AML-193 (cell line): ENCODE measurements around the gene GPR153.

Source experiments
- DNase-seq, 2 experiments: peaks; one replicate each; lab custom pipeline; 2025; lab: John Stamatoyannopoulos, UW

Gene GPR153

DNA sequence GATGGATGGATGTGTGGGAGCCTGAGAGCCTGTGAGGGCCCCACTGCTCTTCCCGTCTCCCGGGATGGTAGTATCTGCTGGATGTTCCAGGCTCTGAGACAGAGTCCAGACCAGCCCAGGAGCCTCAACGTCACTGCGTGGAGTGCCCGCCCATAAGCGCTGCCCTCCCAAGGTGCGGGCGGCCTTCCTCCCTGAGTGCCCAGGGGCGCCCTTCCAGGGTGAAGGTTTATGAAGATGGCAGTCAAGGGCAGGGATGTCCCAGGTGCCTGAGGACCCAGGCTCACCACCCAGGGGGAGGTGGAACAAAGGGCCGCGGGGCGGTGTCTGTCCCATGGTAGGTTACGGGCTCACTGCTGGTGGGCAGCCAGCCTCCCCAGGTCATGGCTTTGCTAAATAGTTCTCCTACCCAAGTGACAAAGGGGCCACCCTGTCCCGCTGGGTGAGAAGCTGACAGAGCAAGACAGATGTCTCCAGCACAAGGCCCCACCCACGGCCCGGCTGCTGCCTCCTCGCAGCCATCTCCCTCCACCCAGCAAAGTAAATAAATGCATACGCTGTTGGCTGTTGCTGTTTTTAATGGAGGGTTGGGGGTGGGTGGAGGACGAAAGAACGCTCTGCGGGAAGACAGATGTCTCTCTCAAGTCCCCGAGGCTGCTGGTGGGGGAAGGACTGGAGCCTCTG is 9.0 kb upstream of the GPR153 start:
- no peak for DNase-seq

DNA sequence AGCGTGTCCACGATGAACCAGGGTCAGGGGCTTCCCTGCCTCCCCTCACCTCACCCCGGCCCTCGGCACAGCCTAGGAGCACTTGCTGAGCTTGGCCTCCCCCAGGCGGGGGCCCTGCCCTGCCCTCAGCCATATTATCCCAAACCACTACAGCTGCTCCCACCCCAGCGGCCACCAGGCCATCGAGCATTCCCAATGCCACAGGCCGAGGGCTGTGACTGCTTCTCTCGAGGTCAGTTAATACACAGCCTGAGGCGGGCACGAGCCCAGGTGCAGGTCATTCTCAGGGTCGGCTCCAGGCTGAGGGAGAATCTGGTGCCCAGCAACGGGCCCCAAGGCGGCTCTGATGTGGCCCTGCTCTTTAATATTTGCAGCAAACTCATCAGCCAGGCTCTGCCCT is 8.4 kb upstream of the GPR153 start:
- DNase-seq = no peak

DNA sequence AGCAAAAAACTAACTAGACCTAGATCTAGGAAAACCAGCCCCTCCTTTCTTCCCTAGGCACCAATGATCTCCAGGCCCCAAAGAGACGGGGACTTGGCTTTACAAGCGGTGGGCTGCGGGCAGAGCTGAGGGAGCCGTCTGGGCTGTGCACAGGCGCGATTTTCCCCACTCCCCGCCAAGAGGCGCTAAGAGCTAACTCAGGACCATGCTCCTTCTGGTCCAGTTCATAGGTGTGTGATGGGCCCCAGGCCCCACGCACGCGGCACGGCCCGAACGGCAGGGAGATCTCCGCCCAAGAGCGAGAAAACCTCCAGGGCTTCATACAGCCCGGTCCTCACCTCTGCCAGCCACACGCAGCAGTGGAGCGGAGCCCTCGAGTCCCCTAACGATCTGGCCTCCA is 7.5 kb upstream of the GPR153 start:
- no peak for DNase-seq

DNA sequence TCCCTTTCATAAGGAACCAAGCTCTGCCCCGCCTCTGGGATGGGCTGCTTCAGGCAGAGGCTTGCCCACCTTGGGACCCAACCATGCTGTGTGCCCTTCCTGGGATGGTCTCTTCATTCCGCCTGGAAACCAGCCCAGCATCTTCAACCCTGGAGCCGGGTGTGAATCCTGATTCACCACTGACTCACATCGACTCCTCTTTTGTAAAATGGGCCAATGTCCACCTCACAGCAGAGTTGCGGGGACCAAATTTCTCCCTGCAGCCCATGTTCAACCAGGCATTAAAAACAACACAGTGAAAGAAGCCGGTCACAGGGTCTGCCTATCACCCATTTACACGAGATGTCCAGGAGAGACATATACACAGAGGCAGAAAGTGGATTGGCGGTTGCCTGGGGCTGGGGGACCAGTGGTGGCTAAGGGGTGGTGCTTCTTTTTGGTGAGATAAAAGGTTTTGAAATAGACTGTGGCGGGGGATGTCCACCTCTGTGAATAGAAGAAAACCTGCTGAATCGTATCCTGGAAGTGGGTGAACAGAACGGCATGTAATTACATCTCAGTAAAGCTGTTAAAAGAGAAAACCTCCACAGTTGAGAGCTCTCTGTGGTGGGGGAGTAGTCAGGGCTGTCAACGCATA is 6.9 kb upstream of the GPR153 start:
- DNase-seq = no peak

DNA sequence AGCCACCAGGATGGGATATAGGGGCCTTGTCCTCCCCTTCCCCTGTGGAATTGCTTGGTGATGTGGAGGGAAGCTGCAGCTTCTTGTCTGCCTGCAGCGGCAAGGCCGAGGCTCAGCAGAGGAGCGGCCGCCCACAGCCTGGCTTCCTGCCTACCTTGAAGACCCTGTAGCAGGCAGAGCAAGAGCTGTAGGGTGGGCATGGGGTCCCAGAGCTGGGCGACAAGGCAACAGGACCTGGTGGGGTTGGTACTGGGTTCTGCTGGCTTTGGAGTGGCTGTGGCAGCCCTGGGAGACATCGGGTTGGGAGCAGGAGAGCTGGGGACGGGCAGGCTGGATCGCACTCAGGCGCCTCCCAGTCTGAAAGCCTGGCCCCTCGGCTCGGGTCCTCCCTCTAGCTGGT is 5.7 kb upstream of the GPR153 start:
- DNase-seq = no peak

DNA sequence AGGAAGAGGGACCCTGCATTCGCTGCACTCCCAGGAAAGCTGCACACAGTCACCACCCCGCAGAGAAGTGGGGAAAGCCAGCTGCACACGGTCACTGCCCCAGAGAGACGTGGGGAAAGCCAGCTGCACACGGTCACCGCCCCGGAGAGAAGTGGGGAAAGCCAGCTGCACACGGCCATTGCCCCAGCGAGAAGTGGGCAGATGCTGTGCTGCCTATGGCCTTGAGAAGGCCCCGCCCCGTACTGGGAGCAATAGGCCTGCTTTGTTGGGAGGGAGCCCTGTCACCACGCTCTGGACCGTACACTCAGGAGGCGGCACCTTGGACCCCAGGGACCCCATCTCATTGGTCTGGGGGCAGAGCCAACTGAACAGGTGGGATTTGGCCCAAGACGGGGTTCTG is 4.3 kb upstream of the GPR153 start:
- DNase-seq = no peak

DNA sequence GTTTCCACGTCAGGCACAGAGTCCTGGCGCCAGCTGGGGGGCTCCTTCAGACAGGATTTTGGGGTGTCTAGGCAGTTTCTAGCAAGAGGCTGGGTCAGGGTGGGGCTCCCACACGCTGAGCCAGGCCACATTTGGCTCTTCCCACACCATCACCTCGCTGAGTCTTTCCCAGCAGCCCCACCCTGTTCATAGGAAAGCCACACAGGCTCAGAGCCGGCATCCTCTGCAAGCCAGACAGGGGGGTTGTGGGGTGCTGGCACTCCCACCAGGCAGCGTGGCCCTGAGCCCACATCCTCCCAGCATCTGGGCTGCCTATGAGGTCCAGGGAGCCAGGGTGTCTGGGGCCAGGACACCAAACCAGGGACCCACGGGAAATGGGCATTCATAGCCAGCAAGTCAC is 2.8 kb upstream of the GPR153 start:
- DNase-seq = no peak

DNA sequence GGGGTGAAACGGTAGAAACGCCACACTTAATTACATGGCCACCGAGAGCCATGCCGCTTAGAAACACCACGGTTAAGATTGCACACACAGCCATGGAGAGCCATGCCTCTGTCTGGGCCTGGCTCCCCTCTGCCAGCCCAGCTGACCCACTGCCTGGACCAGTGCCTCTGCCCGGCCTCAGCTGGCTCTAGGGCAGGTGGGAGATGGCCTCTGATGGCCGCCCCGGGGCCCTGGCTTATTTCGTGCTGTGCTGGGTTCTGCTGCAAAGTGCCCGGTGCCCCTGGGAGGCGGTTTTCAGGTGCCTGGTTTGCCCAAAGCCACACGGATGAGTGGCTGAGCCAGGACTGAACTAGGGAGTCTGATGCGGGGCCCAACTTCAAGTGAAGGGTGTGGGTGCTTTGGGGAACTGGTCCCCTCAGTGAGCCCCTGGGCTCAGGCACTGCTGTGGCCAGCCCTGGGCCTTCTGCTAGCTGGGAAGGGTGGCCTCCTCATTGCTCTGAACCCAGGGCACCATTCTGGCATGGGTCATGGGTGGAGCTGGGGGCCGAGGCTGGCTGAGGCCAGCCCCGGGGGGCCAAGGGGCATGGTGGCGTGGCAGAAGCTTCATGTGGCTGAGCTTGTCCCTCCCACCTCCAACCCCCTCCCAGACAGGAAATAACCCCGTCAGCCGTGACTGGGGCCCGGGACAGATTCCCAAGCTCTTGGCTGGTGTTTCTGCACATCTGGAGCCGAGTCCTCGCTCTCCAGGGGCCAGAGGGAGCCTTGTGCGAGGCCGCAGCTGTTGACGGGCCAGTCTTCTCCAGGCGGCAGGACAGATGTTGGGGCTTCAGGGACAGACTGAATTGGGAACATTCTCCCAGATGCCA is 1.9 kb upstream of the GPR153 start:
- no peak for DNase-seq

DNA sequence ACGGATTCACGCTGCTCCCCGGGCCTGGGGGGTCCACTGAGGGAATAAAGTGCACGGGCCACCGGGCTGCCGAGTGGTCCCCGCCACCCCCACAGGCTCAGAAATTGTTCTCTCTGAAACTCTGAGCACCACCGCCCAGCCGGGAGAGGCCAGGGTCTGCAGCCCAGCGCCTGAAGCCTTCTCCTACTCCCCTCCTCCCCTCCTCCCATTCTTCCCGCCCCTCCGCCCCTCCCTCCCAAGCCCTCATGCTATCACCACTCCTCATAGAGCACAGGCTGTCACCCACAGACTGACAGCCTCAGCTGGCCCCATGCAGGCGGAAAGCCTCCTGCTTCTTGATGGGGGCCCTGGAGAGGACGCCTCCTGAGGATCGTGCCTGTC is 707 bp upstream of the GPR153 start:
- no peak for DNase-seq

DNA sequence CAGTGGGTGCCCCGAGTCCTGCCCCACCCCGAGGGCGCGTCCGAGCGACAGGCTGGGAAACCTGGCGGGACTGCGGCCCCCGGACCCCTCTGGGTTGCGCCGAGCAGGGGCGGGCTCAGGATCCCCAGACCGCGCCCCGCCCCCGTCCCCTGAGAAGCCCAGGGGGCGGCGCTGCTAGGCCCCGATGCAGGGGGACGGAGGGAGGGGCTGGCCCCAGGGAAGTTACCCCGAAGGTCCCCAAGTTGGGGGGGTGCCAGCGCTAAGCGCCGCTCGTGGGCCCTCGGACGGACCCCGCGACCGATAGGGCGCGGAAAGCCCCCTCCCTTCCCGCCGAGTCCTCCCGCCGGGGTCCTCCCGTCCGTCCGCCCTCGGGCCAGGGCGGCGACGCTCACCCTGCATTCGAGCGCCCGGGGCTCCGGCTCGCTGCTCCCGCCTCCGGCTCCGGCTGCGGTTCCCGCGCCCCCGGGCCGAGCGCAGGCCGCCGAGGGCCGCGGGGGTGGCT is 414 bp downstream of the GPR153 start:
- DNase-seq = no peak

DNA sequence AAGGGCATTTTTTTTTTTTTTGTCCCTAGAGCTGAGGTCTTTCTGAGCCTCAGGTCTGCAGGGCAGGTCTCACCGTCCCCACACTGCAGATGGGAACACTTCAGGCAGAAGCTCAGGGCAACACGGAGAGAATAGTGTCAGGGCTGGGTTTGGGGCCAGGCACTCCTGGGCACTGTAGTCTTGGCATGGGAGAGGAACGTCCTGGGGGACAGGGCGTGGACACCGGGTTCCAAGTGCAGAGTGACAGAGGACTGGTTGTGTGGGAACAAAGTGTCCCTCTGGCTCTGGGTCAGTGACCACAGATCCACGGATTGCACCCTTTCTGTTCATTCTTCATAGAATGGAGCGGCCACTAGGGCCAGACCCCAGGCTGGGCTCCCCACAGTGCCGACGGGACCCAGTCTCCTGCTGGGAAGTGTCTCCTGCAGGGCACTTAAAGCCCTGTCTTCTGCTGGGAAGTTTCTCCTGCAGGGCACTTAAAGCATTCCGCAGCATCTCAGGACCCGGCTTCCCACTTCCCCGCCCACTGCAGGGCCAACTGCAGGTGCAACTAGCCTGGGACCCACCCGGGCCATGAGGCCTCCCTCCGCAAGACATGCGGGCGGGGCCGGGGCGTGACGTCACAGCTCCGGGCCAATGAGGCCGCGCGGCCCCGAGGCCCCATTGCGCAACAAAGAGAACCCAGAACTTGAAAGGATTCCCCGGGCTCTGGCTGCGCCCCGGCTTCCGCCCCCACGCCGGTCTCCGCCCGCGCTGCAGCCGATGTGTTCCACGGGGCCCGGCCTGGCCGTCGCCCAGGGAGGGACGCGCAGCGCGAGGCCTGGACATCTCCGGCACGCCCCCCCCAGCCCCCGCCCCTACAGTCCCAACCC is 1.2 kb downstream of the GPR153 start:
- DNase-seq = peak; percentile 71 to 72

DNA sequence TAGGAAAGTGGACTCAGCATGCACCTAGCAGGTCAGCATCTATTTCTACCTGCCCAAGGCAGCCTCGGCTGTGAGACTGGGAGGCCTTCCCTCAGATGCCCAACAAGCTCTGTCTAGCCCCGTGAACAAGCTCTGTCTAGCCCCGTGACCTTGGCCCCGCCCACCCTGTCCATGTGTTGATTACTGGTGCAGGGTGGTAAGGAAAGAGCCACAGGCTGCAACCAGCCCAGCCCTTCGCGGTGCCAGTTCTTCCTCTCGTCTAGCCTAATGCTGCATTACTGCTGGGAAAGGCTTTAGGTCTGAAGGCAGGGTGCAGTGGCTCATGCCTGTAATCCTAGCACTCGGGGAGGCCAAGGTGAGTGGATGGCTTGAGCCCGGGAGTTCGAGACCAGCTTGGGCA is 2.2 kb downstream of the GPR153 start:
- DNase-seq = no peak

DNA sequence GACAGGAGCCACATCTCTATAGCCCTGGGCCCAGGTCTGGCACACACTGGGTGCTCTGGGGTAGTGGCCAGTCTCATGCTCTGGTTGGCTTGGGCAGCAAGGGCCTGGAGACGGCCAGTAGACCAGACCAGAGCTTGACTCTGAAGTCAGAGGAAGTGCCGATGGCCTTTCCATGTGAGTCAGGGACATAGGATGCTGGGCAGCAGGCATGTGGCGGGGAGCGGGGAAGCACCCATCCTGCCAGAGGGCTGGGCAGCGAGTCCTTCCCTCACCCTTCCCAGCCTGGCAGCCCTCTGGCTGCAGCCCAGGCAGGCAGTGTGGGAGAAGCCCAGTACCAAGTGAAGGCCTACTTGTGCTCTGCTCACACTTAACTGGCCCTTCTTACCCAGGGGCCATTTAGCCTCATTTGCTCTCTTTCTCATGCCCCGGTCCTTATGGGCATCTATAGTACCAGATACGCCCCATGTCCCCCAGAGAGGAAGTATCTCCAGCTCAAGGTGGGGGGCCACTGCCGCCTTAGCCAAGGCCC is 3.3 kb downstream of the GPR153 start:
- DNase-seq = no peak

DNA sequence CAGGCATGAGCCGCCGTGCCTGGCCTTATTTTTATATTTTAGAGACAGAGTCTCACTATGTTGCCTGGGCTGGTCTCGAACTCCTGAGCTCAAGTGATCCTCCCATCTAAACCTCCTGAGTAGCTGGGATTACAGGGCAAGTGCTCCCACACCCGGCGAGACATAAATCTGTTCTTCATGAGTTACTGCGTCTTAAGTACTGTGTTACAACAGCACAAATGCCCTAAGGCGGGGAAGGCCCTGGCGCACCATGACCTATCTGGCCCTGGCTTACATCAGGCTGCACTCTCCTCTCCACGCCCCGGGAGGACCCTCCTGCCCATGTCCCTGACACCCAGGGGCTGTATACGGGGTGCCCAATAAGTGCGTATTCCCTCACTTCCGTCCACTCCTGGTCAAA is 4.3 kb downstream of the GPR153 start:
- no peak for DNase-seq

DNA sequence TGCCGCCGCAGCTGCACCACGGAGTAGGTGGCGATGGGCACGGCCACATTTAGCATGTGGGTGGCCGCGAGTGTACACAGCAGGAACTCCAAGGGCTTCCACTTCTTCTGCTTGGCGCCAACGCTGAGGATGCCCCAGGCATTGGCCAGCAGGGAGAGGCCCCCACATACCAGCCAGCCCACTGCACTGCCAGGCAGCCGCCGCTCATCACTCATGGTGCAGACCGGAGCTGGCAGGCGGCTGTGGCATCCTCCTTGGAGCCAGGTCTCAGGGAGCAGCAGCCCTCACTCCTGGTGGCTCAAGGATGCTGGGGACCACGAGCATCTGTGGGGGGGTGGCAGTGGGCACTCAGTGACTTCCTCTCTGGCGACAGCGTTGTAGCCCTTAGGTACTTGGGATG is 6.2 kb downstream of the GPR153 start:
- no peak for DNase-seq

DNA sequence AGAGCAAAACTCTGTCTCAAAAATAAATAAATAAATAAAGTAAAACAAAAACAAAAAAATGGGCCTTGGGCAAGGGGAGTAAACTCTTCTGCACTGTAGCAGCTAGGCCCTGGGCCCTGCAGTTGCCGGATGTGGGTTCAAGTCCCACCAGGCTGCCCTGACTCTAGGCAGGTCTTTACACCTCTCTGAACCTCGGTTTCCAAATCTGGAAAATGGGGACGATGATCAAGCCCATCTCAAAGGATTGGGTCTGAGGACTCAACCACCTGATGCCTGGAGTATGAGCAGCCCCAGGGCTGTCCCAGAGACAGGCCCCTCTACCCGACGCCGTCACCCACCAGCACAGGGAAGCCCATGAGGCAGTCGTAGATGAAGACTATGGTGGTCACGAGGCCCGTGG is 7.5 kb downstream of the GPR153 start:
- no peak for DNase-seq

DNA sequence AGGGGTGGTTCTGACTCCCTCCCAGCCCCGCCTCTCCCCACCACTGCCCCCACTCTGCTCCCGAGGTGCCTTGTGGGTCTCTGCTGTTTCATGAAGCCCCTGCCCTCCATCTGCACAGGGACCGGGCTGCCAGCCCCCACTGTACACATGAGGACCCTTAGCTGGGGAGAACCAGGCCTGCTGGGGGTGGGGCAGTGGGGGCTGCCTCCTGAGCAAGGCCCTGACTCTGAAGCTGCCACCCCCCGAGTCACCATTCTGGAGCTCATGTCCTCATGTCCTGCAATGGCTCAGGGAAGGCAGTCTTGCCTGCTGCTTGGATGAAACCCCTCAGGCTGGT is 8.6 kb downstream of the GPR153 start:
- no peak for DNase-seq

DNA sequence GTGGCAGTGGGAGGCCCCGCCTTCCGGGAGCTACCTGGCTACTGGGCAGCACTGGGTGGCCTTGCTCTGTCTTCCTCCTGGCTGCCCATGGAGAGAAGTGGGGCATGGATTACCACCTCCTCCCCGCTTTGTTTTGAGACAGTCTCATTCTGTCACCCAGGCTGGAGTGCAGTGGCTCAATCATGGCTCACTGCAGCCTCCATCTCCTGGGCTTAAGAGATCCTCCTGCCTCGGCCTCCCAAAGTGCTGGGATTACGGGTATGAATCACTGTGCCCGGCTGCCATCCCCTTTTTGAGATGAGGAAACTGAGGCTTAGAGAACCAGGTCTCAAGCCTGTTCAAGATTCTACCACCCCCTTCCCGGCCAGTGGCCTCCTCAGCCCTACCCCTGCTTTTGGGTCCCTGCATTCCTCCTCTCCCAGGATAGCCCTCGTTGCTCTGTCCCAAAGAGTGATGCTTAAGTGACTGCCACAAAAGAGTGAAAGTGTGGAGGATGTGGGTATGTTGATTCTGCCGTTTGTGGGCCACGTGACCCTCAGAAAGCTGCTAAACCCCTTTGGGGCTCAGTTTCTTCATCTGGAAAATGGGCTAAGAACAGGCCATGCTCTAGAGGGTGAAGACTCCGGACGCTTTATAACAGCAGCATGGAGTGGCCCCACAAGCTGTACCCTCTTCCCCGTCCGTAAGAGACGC is 9.1 kb downstream of the GPR153 start:
- DNase-seq = no peak

DNA sequence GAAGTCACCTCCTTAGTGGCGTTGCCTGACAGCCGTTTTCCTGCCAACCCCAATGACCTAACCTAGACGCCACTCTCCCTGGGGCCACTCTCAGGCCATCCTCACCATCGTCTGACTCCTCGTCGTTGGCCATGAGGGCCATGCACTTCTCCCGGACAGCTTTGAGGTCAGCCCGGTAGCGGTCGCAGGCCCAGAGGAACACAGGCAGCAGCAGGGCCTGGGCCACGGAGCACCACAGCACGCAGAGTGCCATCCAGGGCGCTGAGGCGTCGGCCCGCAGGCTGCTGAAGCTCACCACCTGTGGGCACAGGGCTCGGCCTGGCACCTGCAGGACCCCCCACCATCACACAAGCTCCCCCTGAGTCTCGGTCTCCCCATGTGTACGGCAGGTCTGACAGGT is 9.7 kb downstream of the GPR153 start:
- DNase-seq = no peak

DNA sequence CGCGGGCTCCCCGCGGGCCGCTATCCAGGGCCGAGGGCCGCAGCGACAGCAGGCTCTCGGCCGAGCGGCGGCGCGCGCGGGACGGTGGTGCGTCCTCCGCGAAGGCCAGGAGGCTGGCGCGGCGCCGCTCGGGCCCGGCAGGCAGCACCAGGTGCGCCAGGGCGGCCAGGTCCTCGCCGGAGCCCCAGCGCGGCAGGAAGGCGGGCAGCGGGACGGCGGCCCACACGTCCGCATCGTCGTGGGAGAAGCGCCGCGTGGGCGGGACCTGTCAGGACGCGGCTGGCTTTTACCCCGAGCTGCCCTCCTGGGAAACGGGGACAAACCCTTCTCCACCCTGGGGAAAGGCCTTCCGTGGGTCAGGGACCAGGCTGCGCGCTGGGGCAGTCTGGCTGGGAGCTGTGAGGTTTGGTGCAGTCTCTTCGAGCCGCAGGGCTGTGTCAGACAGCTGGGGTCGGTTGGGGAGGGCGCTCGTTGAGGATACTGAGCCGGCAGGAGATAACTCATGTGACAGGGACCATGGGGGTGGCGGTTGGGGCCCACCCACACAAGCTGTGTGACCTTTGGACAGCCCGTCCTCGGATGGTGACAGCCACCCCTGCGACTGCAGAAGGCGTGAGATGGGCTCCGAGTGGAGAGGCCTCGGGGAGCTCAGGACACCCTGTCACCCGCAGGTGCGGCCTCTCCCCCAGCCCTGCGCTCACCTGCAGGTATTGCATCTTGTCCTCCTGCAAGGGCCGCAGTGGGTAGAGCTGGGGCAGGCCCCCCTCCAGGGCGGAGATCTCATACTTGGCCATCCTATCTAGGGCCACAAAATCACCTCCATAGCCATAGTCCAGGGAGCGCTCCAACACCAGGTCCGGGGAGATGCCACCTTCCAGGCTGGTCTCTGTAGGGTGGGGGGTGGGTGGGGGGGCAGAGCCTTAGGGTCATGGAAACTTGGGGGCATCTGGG is 10.9 kb downstream of the GPR153 start:
- DNase-seq = no peak
